Uterus (tissue), 4 donors: ENCODE data around the gene BLTP3A. TPM values are rescaled to one million over a fixed set of nuclear protein-coding genes. Genes with fewer than 3 reads are reported as not detected.
"Not testable (repeated sequence)": the region's sequence is repeated elsewhere in the genome, so short reads cannot be mapped to it uniquely, and the experiment has no call there.

Experiments
- DNase-seq, 2 donors: peaks; one replicate each; pipeline ENCODE4 v3.0.0-alpha.2; 2019 to 2020
- H3K27ac ChIP-seq, 2 donors: fragments of 200-600 bp; sonication (generic); 1 replicate in 1 of 2; 2 replicates in 1 of 2; pipeline ENCODE4 v1.5.1; 2016 to 2018
- H3K27me3 ChIP-seq, 2 donors: fragments of 200-600 bp; sonication (generic); one replicate each; pipeline ENCODE4 v1.5.1; 2018 to 2019; ENCODE audit warnings: control low read depth in 1 of 2
- H3K36me3 ChIP-seq, 2 donors: fragments of 200-600 bp; sonication (generic); one replicate each; pipeline ENCODE4 v1.5.1; 2019; ENCODE audit warnings: control low read depth in 1 of 2
- H3K4me1 ChIP-seq, 2 donors: fragments of 200-600 bp; sonication (generic); one replicate each; pipeline ENCODE4 v1.5.1; 2018 to 2019; ENCODE audit warnings: control low read depth in 1 of 2
- H3K4me3 ChIP-seq, 2 donors: fragments of 200-600 bp; sonication (generic); 1 replicate in 1 of 2; 2 replicates in 1 of 2; pipeline ENCODE4 v1.5.1; 2018 to 2019; ENCODE audit warnings: mild to moderate bottlenecking in 1 of 2
- H3K9me3 ChIP-seq, 2 donors: fragments of 200-600 bp; sonication (generic); one replicate each; pipeline ENCODE4 v1.5.1; 2019; ENCODE audit warnings: control low read depth in 1 of 2
- CTCF ChIP-seq, 4 experiments: fragments of 200-600 bp in 2 of 4; fragments of 450-650 bp in 2 of 4; sonication (generic) in 2 of 4; IDR thresholded peaks; one replicate each; pipeline ENCODE4 v1.5.1; 2016 to 2019; ENCODE audit warnings: antibody characterized with exemption in 4 of 4, mild to moderate bottlenecking in 2 of 4, moderate library complexity in 1 of 4
- POLR2A ChIP-seq, 2 donors: fragments of 450-650 bp; IDR thresholded peaks; one replicate each; pipeline ENCODE4 v1.6.1; 2016; ENCODE audit warnings: antibody characterized with exemption in 2 of 2, mild to moderate bottlenecking in 1 of 2, moderate library complexity in 1 of 2
- intact Hi-C: fragments of 100-400 bp; cut with DNase I; formaldehyde crosslinking; loops from one replicate; pipeline ENCODE4 v1.15.1; 2023; ENCODE audit warnings: low total_unique reads
- total RNA-seq, 4 donors: library from RNA; depleted of rRNA in 3 of 4; stranded (reverse); fragments of >200 nt in 3 of 4; gene quantifications; one replicate each; pipeline versions ENCODE4 v1.1.0 to v1.2.4, GENCODE V29; 2014 to 2023
- donor health status: DM: yes; HTN: yes; CAD: no.

The BLTP3A gene
- total RNA-seq, 4 donors from 2014 or later = 2.1 to 16.2 (median 6.6) TPM

- no peaks in the 10 kb centered on the region for H3K4me1 ChIP-seq
- no peaks in the 10 kb centered on the region for H3K36me3 ChIP-seq
- no peak overlapping the region for H3K4me3 ChIP-seq
- intact Hi-C loops = no loop called here
- no peaks in the 10 kb centered on the region for H3K9me3 ChIP-seq
- H3K27ac ChIP-seq = no peak overlapping the region
- TF ChIP-seq POLR2A (IDR thresholded peaks at IDR 0.05) (no peak), CTCF (IDR thresholded peaks at IDR 0.05) (no peak)
- H3K27me3 ChIP-seq = no peaks in the 10 kb centered on the region
- DNase-seq = no peak
These were observed 2.0 kb downstream of the BLTP3A start for GRCh38 chr6:34793877-34794276.

- Histone ChIP-seq H3K4me1 (no peaks in the 10 kb centered on the region), H3K9me3 (no peaks in the 10 kb centered on the region), H3K36me3 (no peaks in the 10 kb centered on the region), H3K27ac (no peak overlapping the region), H3K27me3 (no peaks in the 10 kb centered on the region), H3K4me3 (no peak overlapping the region)
- DNase-seq = no peak
- TF ChIP-seq POLR2A (IDR thresholded peaks at IDR 0.05) (no peak), CTCF (IDR thresholded peaks at IDR 0.05) (no peak)
- intact Hi-C loops = no loop called here
These were observed 4.0 kb downstream of the BLTP3A start for GRCh38 chr6:34795836-34796425.

- H3K9me3 ChIP-seq = no peaks in the 10 kb centered on the region
- TF ChIP-seq POLR2A (IDR thresholded peaks at IDR 0.05) (no peak), CTCF (IDR thresholded peaks at IDR 0.05) (no peak)
- no peaks in the 10 kb centered on the region for H3K27me3 ChIP-seq
- no peak for DNase-seq
- H3K4me3 ChIP-seq = no peak overlapping the region
- H3K4me1 ChIP-seq = no peaks in the 10 kb centered on the region
- intact Hi-C loops = no loop called here
- H3K36me3 ChIP-seq = no peaks in the 10 kb centered on the region
- H3K27ac ChIP-seq = no peak overlapping the region
These were observed 6.2 kb downstream of the BLTP3A start for GRCh38 chr6:34798057-34798456.

- TF ChIP-seq CTCF (IDR thresholded peaks at IDR 0.05) = no peak
- no peak for TF ChIP-seq POLR2A (IDR thresholded peaks at IDR 0.05)
- intact Hi-C loops = no loop called here
- H3K4me1 ChIP-seq = no peaks in the 10 kb centered on the region
- H3K9me3 ChIP-seq = no peaks in the 10 kb centered on the region
- no peak overlapping the region for H3K4me3 ChIP-seq
- H3K36me3 ChIP-seq = no peaks in the 10 kb centered on the region
- DNase-seq = no peak
- no peak overlapping the region for H3K27ac ChIP-seq
- H3K27me3 ChIP-seq = no peaks in the 10 kb centered on the region
These were observed 7.7 kb downstream of the BLTP3A start for GRCh38 chr6:34799547-34799946.

GRCh38 chr6:34804543-34804942, 12.7 kb downstream of the BLTP3A start:
- no peaks in the 10 kb centered on the region for H3K9me3 ChIP-seq
- H3K27me3 ChIP-seq = no peaks in the 10 kb centered on the region
- TF ChIP-seq CTCF (IDR thresholded peaks at IDR 0.05) (no peak), POLR2A (IDR thresholded peaks at IDR 0.05) (no peak)
- no peaks in the 10 kb centered on the region for H3K4me1 ChIP-seq
- H3K36me3 ChIP-seq = no peaks in the 10 kb centered on the region
- H3K4me3 ChIP-seq = no peak overlapping the region
- H3K27ac ChIP-seq = no peak overlapping the region
- intact Hi-C loops = no loop called here
- no peak for DNase-seq

GRCh38 chr6:34805074-34805473, 13.2 kb downstream of the BLTP3A start:
- H3K4me1 ChIP-seq, H3K27me3 ChIP-seq, DNase-seq, intact Hi-C loops, H3K36me3 ChIP-seq, H3K27ac ChIP-seq, H3K4me3 ChIP-seq, H3K9me3 ChIP-seq: not testable (repeated sequence)
